ENCODE data around the gene RSPH3.

The RSPH3 gene

GRCh38 chr6:158933079-158933595, 66.9 kb downstream of the RSPH3 start:
- no peak for DNase-seq

GRCh38 chr6:158928068-158928467, 71.9 kb downstream of the RSPH3 start:
- DNase-seq = no peak

GRCh38 chr6:158926414-158926813, 73.6 kb downstream of the RSPH3 start:
- no peak for DNase-seq

DNA sequence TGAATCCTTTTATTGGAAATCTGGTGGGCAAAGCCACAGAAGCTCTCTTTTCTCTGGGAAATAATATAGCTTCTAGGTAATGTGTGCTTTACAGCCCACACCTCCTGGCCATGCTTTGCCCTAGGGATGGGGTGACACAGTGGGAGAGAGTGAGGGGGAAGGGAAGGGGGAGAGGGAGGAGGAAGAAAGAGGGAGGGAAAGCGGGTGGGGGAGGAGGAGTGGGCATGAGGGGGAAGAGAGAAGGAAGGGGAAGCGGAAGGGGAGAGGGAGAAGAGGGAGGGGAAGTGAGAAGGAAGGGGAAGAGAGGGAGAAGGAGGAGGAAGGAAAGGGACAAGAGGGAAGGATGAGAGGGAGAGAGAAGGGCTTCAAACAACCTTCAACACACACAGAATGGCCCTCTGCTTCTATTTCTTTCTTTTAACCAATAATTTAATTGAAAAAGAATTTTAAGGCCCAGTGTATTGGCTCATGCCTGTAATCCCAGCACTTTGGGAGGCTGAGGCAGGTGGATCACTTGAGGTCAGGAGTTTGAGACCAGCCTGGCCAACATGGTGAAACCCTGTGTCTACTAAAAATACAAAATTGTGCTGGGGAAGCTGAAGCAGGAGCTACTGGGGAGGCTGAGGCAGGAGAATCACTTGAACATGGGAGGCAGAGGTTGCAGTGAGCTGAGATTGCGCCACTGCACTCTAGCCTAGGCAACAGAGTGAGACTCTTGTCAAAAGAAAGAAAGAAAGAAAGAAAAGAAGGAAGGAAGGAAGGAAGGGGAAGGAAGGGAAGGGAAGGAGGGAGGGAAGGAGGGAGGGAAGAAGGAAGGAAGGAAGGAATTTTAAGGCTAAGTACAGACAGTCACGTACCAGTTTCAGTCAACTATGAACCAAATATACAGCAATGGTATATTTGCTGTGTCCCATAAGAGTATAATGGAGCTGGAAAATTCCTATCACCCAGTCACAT, 75.2 kb downstream of the RSPH3 start:
- DNase-seq = no peak

- DNase-seq = no peak
Observed at GRCh38 chr6:158923805-158924498, 76.0 kb downstream of the RSPH3 start.

All from stimulated activated CD4-positive, alpha-beta T cell treated with anti-CD3 and anti-CD28 coated beads, Interleukin-12 subunit alpha, Interleukin-12 subunit beta, amount 100 ng/mL, for 4 hours (primary cell).